Measurements from ENCODE around the gene ITIH3.

DNA sequence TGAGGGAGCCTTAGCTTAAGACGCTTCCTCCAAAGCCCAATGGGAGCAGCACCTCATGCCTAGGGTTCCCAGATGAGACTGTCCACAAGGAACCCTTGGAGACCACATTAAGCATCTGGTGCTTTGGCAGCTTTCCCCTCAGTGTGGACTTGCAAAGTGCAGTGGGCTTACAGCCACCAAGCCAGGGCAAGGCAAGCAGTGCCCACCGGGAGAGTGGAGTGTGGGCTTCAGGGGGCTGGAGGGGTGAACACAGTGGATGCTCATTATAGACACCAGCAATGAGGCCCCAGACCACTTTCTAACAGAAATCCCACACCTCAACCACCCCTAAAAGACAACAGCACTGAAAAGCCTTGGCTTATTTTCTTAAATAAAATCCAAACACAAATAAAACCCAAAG is 49.3 kb downstream of the ITIH3 start:
- TF ChIP-seq, protein P1, sequence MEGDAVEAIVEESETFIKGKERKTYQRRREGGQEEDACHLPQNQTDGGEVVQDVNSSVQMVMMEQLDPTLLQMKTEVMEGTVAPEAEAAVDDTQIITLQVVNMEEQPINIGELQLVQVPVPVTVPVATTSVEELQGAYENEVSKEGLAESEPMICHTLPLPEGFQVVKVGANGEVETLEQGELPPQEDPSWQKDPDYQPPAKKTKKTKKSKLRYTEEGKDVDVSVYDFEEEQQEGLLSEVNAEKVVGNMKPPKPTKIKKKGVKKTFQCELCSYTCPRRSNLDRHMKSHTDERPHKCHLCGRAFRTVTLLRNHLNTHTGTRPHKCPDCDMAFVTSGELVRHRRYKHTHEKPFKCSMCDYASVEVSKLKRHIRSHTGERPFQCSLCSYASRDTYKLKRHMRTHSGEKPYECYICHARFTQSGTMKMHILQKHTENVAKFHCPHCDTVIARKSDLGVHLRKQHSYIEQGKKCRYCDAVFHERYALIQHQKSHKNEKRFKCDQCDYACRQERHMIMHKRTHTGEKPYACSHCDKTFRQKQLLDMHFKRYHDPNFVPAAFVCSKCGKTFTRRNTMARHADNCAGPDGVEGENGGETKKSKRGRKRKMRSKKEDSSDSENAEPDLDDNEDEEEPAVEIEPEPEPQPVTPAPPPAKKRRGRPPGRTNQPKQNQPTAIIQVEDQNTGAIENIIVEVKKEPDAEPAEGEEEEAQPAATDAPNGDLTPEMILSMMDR (IDR thresholded peaks at IDR 0.05): no peak
- TF ChIP-seq POLR2A (IDR thresholded peaks at IDR 0.05): no peak
